Breast epithelium (tissue), 3 donors: ENCODE measurements around the gene GIMAP4.

Source experiments
- CTCF ChIP-seq, 3 donors: fragments of 450-650 bp; IDR thresholded peaks; one replicate each; pipeline ENCODE4 v1.5.1; 2016 to 2017; ENCODE audit warnings: antibody characterized with exemption in 3 of 3, mild to moderate bottlenecking in 3 of 3, moderate library complexity in 3 of 3
- POLR2A ChIP-seq: fragments of 450-650 bp; IDR thresholded peaks from one replicate; pipeline ENCODE4 v1.6.1; 2016; ENCODE audit warnings: antibody characterized with exemption, mild to moderate bottlenecking, moderate library complexity
- POLR2AphosphoS5 ChIP-seq, 3 donors: sonication (generic); formaldehyde crosslinking; IDR thresholded peaks; one replicate each; pipeline ENCODE4 v1.6.1; 2017; ENCODE audit warnings: antibody characterized with exemption in 3 of 3

GRCh38 chr7:150613880-150614279, 46.7 kb downstream of the GIMAP4 start:
- TF ChIP-seq POLR2A (no peak), POLR2AphosphoS5 (IDR thresholded peaks at IDR 0.05) (no peak), CTCF (IDR thresholded peaks at IDR 0.05) (no peak)
